ENCODE measurements around the gene TDRKH. TPM values are rescaled to one million over a fixed set of nuclear protein-coding genes. Genes with fewer than 3 reads are reported as not detected.
"Not testable (repeated sequence)": the region's sequence is repeated elsewhere in the genome, so short reads cannot be mapped to it uniquely, and the experiment has no call there.

The TDRKH gene
- total RNA-seq, 1 experiment from 2014 or later = 9.3 TPM

DNA sequence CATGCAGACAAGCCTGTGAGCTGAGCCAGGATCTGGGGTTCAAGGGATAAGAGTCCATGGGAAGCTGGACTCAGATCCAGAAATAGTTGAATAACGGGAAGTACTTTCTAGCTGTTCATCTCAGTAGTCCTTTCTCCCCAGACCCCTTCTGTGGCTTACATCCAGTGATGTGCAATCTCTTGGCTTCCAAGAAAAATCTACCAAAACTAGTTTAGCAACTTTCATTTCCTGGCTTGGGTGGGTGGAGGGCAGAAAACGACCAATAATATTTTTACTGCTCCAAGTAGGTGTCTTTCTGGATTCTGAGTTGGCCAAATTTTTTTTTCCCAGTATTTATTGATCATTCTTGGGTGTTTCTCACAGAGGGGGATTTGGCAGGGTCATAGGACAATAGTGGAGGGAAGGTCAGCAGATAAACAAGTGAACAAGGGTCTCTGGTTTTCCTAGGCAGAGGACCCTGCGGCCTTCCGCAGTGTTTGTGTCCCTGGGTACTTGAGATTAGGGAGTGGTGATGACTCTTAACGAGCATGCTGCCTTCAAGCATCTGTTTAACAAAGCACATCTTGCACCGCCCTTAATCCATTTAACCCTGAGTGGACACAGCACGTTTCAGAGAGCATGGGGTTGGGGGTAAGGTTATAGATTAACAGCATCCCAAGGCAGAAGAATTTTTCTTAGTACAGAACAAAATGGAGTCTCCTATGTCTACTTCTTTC lies 21.8 kb downstream of the TDRKH start:
- DNase-seq (ENCODE audit: low spot score) = peak; percentile 76

DNA sequence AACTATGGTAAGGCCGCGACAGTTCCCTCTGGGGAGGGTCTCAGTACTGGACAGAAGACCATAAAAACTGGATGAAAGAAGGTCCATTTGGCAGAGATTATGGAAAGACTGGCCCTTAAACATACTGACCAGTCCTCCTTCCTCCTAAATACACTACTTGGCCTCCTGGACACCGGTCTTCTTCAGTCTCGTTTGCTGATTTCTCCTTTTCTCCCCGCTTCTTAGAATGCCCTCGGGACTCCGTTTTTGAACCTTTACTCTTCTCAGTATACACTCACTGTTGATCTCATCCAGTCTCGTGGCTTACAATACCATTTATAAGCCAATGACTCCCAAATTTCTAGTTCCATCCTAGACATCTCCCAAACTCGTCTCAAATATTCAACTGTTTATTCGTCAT lies 26.3 kb downstream of the TDRKH start:
- DNase-seq (ENCODE audit: low spot score) = no peak

- peak; percentile 79 for DNase-seq (ENCODE audit: low spot score)
Measured at GRCh38 chr1:151762941-151763921, 27.1 kb downstream of the TDRKH start, which contains the start of gene MRPL9. Gene MRPL9, minus strand, starts transcription at chr1:151763496. Its CDS starts 17 bp downstream, at chr1:151763479.

DNA sequence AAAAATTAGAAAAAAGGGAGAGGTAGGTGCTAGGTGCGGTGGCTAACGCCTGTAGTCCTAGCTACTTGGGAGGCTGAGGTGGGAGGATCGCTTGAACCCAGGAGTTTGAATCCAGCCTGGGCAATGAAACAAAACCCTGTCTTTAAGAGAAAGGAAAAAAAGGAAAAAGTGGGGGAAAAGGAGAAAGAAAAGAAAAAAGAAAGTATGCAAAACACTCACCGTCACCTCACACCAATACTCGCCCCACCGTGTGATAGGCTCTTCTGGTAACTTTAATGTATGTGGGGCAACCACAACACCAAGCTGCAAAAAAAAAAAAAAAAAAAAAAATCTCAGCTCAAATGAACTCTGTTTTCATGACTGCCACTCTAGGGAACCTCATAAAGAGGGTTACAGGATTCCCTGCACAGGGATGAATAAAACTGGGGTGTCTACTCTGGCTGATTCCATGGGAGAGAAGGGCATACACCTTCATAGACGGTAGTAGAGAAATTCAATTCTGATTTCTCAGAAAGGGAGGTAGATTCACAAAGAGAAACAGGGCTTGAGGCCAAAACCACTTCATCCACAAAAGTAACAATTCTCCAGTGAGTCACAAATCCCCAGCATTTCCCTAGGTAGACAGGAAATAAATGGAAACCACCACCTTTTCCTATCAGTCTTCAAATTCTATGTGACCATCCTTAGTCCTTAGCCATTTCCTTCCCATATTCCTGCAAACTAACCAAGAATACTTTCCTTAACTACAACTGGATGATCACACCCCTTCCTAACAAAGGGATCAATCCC lies 29.5 kb downstream of the TDRKH start:
- DNase-seq (ENCODE audit: low spot score) = no peak

DNA sequence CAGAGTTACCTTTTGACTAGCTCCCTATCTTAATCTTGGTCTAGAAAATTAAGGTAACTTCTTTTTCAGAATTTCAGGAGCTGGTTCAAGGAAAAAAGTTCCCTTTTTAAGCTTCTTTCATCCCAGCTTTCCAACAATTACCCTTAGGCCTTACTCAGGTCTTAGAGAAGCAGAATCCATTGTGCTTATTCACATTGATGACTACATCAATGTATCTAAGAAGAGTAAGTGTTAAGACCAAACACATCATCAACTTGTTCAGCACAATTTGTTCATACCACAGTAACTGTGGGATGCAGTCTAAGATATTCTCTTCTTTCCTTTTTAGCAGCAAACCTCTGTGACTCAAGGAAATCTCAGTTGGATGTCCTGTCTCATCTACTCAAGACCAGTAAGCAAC lies 31.1 kb downstream of the TDRKH start:
- no peak for DNase-seq (ENCODE audit: low spot score)

DNA sequence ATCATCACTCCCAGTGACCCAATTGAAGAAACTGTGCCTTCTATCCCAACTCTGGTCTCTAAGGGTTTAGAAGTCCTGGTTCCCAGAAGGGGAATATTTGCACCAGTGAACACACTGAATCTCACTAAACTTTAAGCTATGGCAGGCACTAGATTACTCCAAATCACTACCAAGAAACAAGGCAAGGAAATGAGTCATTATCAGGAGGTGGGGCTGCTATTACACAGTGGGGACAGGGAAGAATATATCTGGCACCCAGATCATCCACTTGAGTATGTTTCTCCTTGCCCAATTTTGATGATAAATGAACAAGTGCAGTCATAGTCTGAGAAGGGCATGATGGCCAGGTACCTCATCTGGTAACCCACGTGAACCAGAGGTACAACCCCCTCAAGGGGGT lies 34.0 kb downstream of the TDRKH start:
- DNase-seq (ENCODE audit: low spot score) = no peak

GRCh38 chr1:151741516-151741915 lies 48.8 kb downstream of the TDRKH start:
- no peak for DNase-seq (ENCODE audit: low spot score)

DNA sequence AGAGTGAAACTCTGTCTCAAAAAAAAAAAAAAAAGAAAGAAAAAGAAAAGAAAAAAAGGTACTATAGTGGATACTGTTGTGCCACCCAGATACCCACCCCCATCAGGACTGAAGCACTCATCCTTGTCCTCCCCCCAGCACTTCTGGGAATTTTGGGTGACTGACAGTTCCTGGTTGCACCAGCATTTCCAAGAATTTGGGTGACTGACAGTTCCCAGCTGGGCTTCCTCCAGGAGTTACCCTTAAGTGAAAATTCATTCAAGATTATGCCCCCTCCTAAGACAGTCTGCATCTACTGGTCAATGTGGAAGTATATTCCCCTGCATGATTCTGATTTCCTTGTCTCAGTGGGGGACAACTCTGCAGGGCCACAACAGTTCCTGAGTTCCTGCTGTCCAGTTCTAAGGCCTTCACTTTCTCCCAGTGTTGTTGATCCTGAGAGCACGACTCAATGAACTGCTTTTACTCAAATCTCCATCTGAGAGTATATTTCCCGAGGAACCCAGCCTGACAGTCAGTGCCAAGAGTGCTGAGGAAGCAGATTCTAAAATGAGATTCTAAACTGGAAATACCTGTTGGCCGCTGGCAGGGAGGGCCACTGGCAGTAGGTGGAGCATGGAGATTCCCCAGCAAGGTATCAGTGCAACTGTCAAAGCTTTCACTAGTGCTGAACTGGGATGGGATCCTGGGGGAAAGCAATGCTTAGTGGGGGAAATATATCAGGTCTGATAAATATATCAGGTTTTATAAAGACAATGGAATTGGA lies 50.5 kb downstream of the TDRKH start:
- DNase-seq (ENCODE audit: low spot score) = peak; percentile 85

- no peak for DNase-seq (ENCODE audit: low spot score)
Measured at GRCh38 chr1:151737479-151737878, 52.8 kb downstream of the TDRKH start.

- no peak for DNase-seq (ENCODE audit: low spot score)
Measured at GRCh38 chr1:151737026-151737425, 53.3 kb downstream of the TDRKH start.

GRCh38 chr1:151733995-151734394 lies 56.3 kb downstream of the TDRKH start:
- not testable (repeated sequence) for DNase-seq (ENCODE audit: low spot score)

GRCh38 chr1:151733126-151733525 lies 57.2 kb downstream of the TDRKH start:
- DNase-seq (ENCODE audit: low spot score) = no peak

DNA sequence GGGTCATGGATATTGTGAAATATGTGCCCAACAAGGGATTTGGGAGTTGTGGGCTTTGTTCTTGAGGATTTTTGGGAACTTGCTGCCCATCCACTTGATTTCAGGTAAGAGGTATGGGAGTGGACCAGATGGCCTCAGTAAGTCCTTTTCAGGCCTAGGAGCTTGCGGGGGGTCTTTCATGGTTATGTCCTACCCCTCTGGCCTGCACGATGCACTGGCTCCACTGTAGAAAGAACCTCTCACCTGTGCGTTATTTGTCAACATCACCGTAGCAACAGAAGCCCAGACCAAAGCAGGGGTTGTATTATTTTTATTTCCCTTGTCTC lies 60.4 kb downstream of the TDRKH start:
- no peak for DNase-seq (ENCODE audit: low spot score)

GRCh38 chr1:151729157-151729965 lies 60.9 kb downstream of the TDRKH start:
- peak; percentile 51 for DNase-seq (ENCODE audit: low spot score)

- no peak for DNase-seq (ENCODE audit: low spot score)
Measured at GRCh38 chr1:151728151-151729054, 61.9 kb downstream of the TDRKH start.

GRCh38 chr1:151723726-151724370 lies 66.5 kb downstream of the TDRKH start:
- DNase-seq (ENCODE audit: low spot score) = peak; percentile 26

Measured in HT-29 (cell line).